ENCODE results near the gene NEGR1. TPM values are rescaled to one million over a fixed set of nuclear protein-coding genes. Genes with fewer than 3 reads are reported as not detected.

Gene NEGR1
- total and polyA plus RNA-seq, 10 donors = 0.07 to 1.3 (median 0.54) TPM

- DNase-seq = no peak
- Histone ChIP-seq H3K27me3 (replicated peaks in 1 of 7) (no peaks in the 10 kb centered on the region), H3K4me3 (no peak overlapping the region), H3K4me1 (no peaks in the 10 kb centered on the region), H3K9me3 (no peaks in the 10 kb centered on the region), H3K36me3 (no peaks in the 10 kb centered on the region), H3K27ac (no peak overlapping the region)
- TF ChIP-seq POLR2AphosphoS5 (IDR thresholded peaks at IDR 0.05) (no peak), POLR2A (IDR thresholded peaks at IDR 0.05) (no peak), CTCF (IDR thresholded peaks at IDR 0.05 in 8 of 11, conservative IDR thresholded peaks at IDR 0.05 in 3 of 11) (no peak)
- intact Hi-C loops (cut with DNase I; ENCODE audit: low total_unique reads) = no loop called here
- 79 to 94% (median 93%) methylated on average over 1 of the region's 1 CpG for WGBS, 5 donors
Measured at GRCh38 chr1:72119491-72119890, 162.8 kb downstream of the NEGR1 start.

GRCh38 chr1:72117621-72118020 lies 164.7 kb downstream of the NEGR1 start:
- intact Hi-C loops (cut with DNase I; ENCODE audit: low total_unique reads) = no loop called here
- Histone ChIP-seq H3K4me3 (no peak overlapping the region), H3K36me3 (no peaks in the 10 kb centered on the region), H3K9me3 (no peaks in the 10 kb centered on the region), H3K27ac (no peak overlapping the region), H3K4me1 (no peaks in the 10 kb centered on the region), H3K27me3 (replicated peaks in 1 of 7) (no peaks in the 10 kb centered on the region)
- DNase-seq = no peak
- TF ChIP-seq CTCF (IDR thresholded peaks at IDR 0.05 in 8 of 11, conservative IDR thresholded peaks at IDR 0.05 in 3 of 11) = no peak
- no peak for TF ChIP-seq POLR2A (IDR thresholded peaks at IDR 0.05)
- TF ChIP-seq POLR2AphosphoS5 (IDR thresholded peaks at IDR 0.05) = no peak
- WGBS, 5 donors = 75 to 97% (median 91%) methylated on average over 2 of the region's 2 CpGs

- TF ChIP-seq POLR2A (IDR thresholded peaks at IDR 0.05) (no peak), CTCF (IDR thresholded peaks at IDR 0.05 in 8 of 11, conservative IDR thresholded peaks at IDR 0.05 in 3 of 11) (no peak), POLR2AphosphoS5 (IDR thresholded peaks at IDR 0.05) (no peak)
- H3K36me3 ChIP-seq = no peaks in the 10 kb centered on the region
- no peak overlapping the region for H3K27ac ChIP-seq
- H3K27me3 ChIP-seq (replicated peaks in 1 of 7) = no peaks in the 10 kb centered on the region
- WGBS, 5 donors = 75 to 87% (median 77%) methylated on average over 2 of the region's 2 CpGs
- no peak overlapping the region for H3K4me3 ChIP-seq
- intact Hi-C loops (cut with DNase I; ENCODE audit: low total_unique reads) = no loop called here
- H3K4me1 ChIP-seq = no peaks in the 10 kb centered on the region
- no peak for DNase-seq
- no peaks in the 10 kb centered on the region for H3K9me3 ChIP-seq
Measured at GRCh38 chr1:72115290-72115689, 167.0 kb downstream of the NEGR1 start.

GRCh38 chr1:72111662-72112061 lies 170.7 kb downstream of the NEGR1 start:
- Histone ChIP-seq H3K4me3 (no peak overlapping the region), H3K27ac (no peak overlapping the region), H3K4me1 (no peaks in the 10 kb centered on the region), H3K36me3 (no peaks in the 10 kb centered on the region), H3K9me3 (no peaks in the 10 kb centered on the region), H3K27me3 (replicated peaks in 1 of 7) (no peaks in the 10 kb centered on the region)
- intact Hi-C loops (cut with DNase I; ENCODE audit: low total_unique reads) = no loop called here
- TF ChIP-seq CTCF (IDR thresholded peaks at IDR 0.05 in 8 of 11, conservative IDR thresholded peaks at IDR 0.05 in 3 of 11) = no peak
- TF ChIP-seq POLR2AphosphoS5 (IDR thresholded peaks at IDR 0.05) = no peak
- TF ChIP-seq POLR2A (IDR thresholded peaks at IDR 0.05) = no peak
- 49 to 61% (median 58%) methylated on average over 4 of the region's 4 CpGs for WGBS, 5 donors
- DNase-seq = no peak
